ENCODE measurements around the gene RPL22.

Gene RPL22

GRCh38 chr1:6205849-6206519 lies 6.6 kb upstream of the RPL22 start, which contains the start of gene RNF207:
Gene RNF207, plus strand, starts transcription at chr1:6206119. Its CDS starts 417 bp downstream, at chr1:6206536.
- H3K9me3 ChIP-seq (ENCODE audit: low read length) = no peaks in the 10 kb centered on the region
- H3K27me3 ChIP-seq (ENCODE audit: insufficient read depth, low read length) = peaks cover 10% of the 10 kb centered on the region
- no peak within 1 kb of the TSS for H3K4me3 ChIP-seq (ENCODE audit: low read length)
- H3K4me1 ChIP-seq (ENCODE audit: insufficient read depth, low read length) = peaks cover 6% of the 10 kb centered on the region
- no peak within 1 kb of the TSS for H2AFZ ChIP-seq (ENCODE audit: low read depth, low read length)
- H3K36me3 ChIP-seq (ENCODE audit: insufficient read depth, low read length) = no peaks in the 10 kb centered on the region

- Histone ChIP-seq H3K36me3 (ENCODE audit: insufficient read depth, low read length) (peaks cover 6% of the 10 kb centered on the region), H3K27me3 (ENCODE audit: insufficient read depth, low read length) (peaks cover 10% of the 10 kb centered on the region), H2AFZ (ENCODE audit: low read depth, low read length) (no peak overlapping the region), H3K4me1 (ENCODE audit: insufficient read depth, low read length) (peaks cover 21% of the 10 kb centered on the region), H3K4me3 (ENCODE audit: low read length) (no peak overlapping the region), H3K9me3 (ENCODE audit: low read length) (no peaks in the 10 kb centered on the region)
These were observed 2.9 kb upstream of the RPL22 start for GRCh38 chr1:6202256-6202655.

GRCh38 chr1:6200188-6200809 lies 904 bp upstream of the RPL22 start:
- peaks cover 23% of the 10 kb centered on the region for H3K4me1 ChIP-seq (ENCODE audit: insufficient read depth, low read length)
- H3K4me3 ChIP-seq (ENCODE audit: low read length) = peak overlapping the region; percentile 95
- H3K27me3 ChIP-seq (ENCODE audit: insufficient read depth, low read length) = no peaks in the 10 kb centered on the region
- no peaks in the 10 kb centered on the region for H3K9me3 ChIP-seq (ENCODE audit: low read length)
- H2AFZ ChIP-seq (ENCODE audit: low read depth, low read length) = peak overlapping the region; percentile 78
- peaks cover 20% of the 10 kb centered on the region for H3K36me3 ChIP-seq (ENCODE audit: insufficient read depth, low read length)

GRCh38 chr1:6198646-6199297 lies 623 bp downstream of the RPL22 start:
- Histone ChIP-seq H3K27me3 (ENCODE audit: insufficient read depth, low read length) (no peaks in the 10 kb centered on the region), H3K4me1 (ENCODE audit: insufficient read depth, low read length) (peaks cover 21% of the 10 kb centered on the region), H3K4me3 (ENCODE audit: low read length) (peak overlapping the region; percentile 95), H2AFZ (ENCODE audit: low read depth, low read length) (no peak overlapping the region), H3K9me3 (ENCODE audit: low read length) (no peaks in the 10 kb centered on the region), H3K36me3 (ENCODE audit: insufficient read depth, low read length) (peaks cover 33% of the 10 kb centered on the region)

GRCh38 chr1:6197746-6198427 lies 1.5 kb downstream of the RPL22 start:
- Histone ChIP-seq H3K36me3 (ENCODE audit: insufficient read depth, low read length) (peaks cover 41% of the 10 kb centered on the region), H3K9me3 (ENCODE audit: low read length) (no peaks in the 10 kb centered on the region), H3K27me3 (ENCODE audit: insufficient read depth, low read length) (no peaks in the 10 kb centered on the region), H2AFZ (ENCODE audit: low read depth, low read length) (no peak overlapping the region), H3K4me3 (ENCODE audit: low read length) (peak overlapping the region; percentile 95), H3K4me1 (ENCODE audit: insufficient read depth, low read length) (peaks cover 21% of the 10 kb centered on the region)

- Histone ChIP-seq H3K27me3 (ENCODE audit: insufficient read depth, low read length) (no peaks in the 10 kb centered on the region), H2AFZ (ENCODE audit: low read depth, low read length) (no peak overlapping the region), H3K4me3 (ENCODE audit: low read length) (no peak overlapping the region), H3K36me3 (ENCODE audit: insufficient read depth, low read length) (peaks cover 76% of the 10 kb centered on the region), H3K4me1 (ENCODE audit: insufficient read depth, low read length) (no peaks in the 10 kb centered on the region), H3K9me3 (ENCODE audit: low read length) (no peaks in the 10 kb centered on the region)
These were observed 7.4 kb downstream of the RPL22 start for GRCh38 chr1:6191968-6192367.

- no peak overlapping the region for H2AFZ ChIP-seq (ENCODE audit: low read depth, low read length)
- peaks cover 64% of the 10 kb centered on the region for H3K36me3 ChIP-seq (ENCODE audit: insufficient read depth, low read length)
These were observed 10.9 kb downstream of the RPL22 start for GRCh38 chr1:6188466-6188865.

GRCh38 chr1:6185635-6186382 lies 13.6 kb downstream of the RPL22 start:
- H3K4me3 ChIP-seq (ENCODE audit: low read length) = no peak overlapping the region
- peaks cover 2% of the 10 kb centered on the region for H3K4me1 ChIP-seq (ENCODE audit: insufficient read depth, low read length)
- peaks cover 42% of the 10 kb centered on the region for H3K36me3 ChIP-seq (ENCODE audit: insufficient read depth, low read length)
- H3K27me3 ChIP-seq (ENCODE audit: insufficient read depth, low read length) = peaks cover 13% of the 10 kb centered on the region
- no peak overlapping the region for H2AFZ ChIP-seq (ENCODE audit: low read depth, low read length)
- H3K9me3 ChIP-seq (ENCODE audit: low read length) = no peaks in the 10 kb centered on the region

More at GRCh38 chr1:6188466-6188865, 10.9 kb downstream of the RPL22 start:
- no peak overlapping the region for H3K4me3 ChIP-seq (ENCODE audit: low read length)
- no peaks in the 10 kb centered on the region for H3K9me3 ChIP-seq (ENCODE audit: low read length)
- H3K27me3 ChIP-seq (ENCODE audit: insufficient read depth, low read length) = no peaks in the 10 kb centered on the region
- H3K4me1 ChIP-seq (ENCODE audit: insufficient read depth, low read length) = no peaks in the 10 kb centered on the region

- H2AFZ ChIP-seq (ENCODE audit: low read depth, low read length) = no peak overlapping the region
- peaks cover 37% of the 10 kb centered on the region for H3K36me3 ChIP-seq (ENCODE audit: insufficient read depth, low read length)
- peaks cover 2% of the 10 kb centered on the region for H3K4me1 ChIP-seq (ENCODE audit: insufficient read depth, low read length)
- H3K4me3 ChIP-seq (ENCODE audit: low read length) = no peak overlapping the region
- H3K27me3 ChIP-seq (ENCODE audit: insufficient read depth, low read length) = peaks cover 19% of the 10 kb centered on the region
- H3K9me3 ChIP-seq (ENCODE audit: low read length) = no peaks in the 10 kb centered on the region
These were observed 14.2 kb downstream of the RPL22 start for GRCh38 chr1:6185151-6185550.

GRCh38 chr1:6184083-6184783 lies 15.2 kb downstream of the RPL22 start:
- no peak overlapping the region for H3K4me3 ChIP-seq (ENCODE audit: low read length)
- H3K27me3 ChIP-seq (ENCODE audit: insufficient read depth, low read length) = peaks cover 21% of the 10 kb centered on the region
- no peaks in the 10 kb centered on the region for H3K9me3 ChIP-seq (ENCODE audit: low read length)
- H3K4me1 ChIP-seq (ENCODE audit: insufficient read depth, low read length) = peaks cover 2% of the 10 kb centered on the region
- H2AFZ ChIP-seq (ENCODE audit: low read depth, low read length) = no peak overlapping the region
- H3K36me3 ChIP-seq (ENCODE audit: insufficient read depth, low read length) = peaks cover 31% of the 10 kb centered on the region

GRCh38 chr1:6183520-6183989 lies 15.8 kb downstream of the RPL22 start:
- Histone ChIP-seq H3K4me3 (ENCODE audit: low read length) (no peak overlapping the region), H3K27me3 (ENCODE audit: insufficient read depth, low read length) (peaks cover 28% of the 10 kb centered on the region), H3K9me3 (ENCODE audit: low read length) (no peaks in the 10 kb centered on the region), H3K36me3 (ENCODE audit: insufficient read depth, low read length) (peaks cover 26% of the 10 kb centered on the region), H3K4me1 (ENCODE audit: insufficient read depth, low read length) (peaks cover 2% of the 10 kb centered on the region), H2AFZ (ENCODE audit: low read depth, low read length) (no peak overlapping the region)

- no peaks in the 10 kb centered on the region for H3K9me3 ChIP-seq (ENCODE audit: low read length)
- peaks cover 47% of the 10 kb centered on the region for H3K27me3 ChIP-seq (ENCODE audit: insufficient read depth, low read length)
- no peak overlapping the region for H3K4me3 ChIP-seq (ENCODE audit: low read length)
- H3K4me1 ChIP-seq (ENCODE audit: insufficient read depth, low read length) = peaks cover 2% of the 10 kb centered on the region
- peaks cover 10% of the 10 kb centered on the region for H3K36me3 ChIP-seq (ENCODE audit: insufficient read depth, low read length)
- H2AFZ ChIP-seq (ENCODE audit: low read depth, low read length) = no peak overlapping the region
These were observed 18.0 kb downstream of the RPL22 start for GRCh38 chr1:6181347-6181770.

Measured in neuron (in vitro differentiated cells).